Calu3 (cell line): ENCODE measurements around the gene WT1. TPM values are rescaled to one million over a fixed set of nuclear protein-coding genes. Genes with fewer than 3 reads are reported as not detected.

Experiments
- BruUV-seq: library from RNA; stranded (reverse); fragments of 400-500 nt; replicated peaks from 2 replicates; lab custom pipeline; 2021; lab: Mats Ljungman, UMichigan
- CTCF ChIA-PET: fragments of 300-600 bp; sonication (Branson Sonifier 250); formaldehyde crosslinking; loops from one replicate; lab custom pipeline; 2022; ENCODE audit warnings: antibody characterized with exemption; lab: Charles Lee
- DNase-seq: peaks from one replicate; pipeline ENCODE4 v3.0.0; 2022
- H3K27ac Mint-ChIP-seq: one replicate; pipeline ENCODE4 v1.8.0; 2022; ENCODE audit warnings: mixed read lengths; ENCODE audit not compliant: unreplicated experiment
- H3K27me3 Mint-ChIP-seq: one replicate; pipeline ENCODE4 v1.8.0; 2022; ENCODE audit warnings: mixed read lengths; ENCODE audit not compliant: unreplicated experiment
- H3K36me3 Mint-ChIP-seq: one replicate; pipeline ENCODE4 v1.8.0; 2022; ENCODE audit warnings: mild to moderate bottlenecking, moderate library complexity, mixed read lengths; ENCODE audit not compliant: insufficient read depth, unreplicated experiment
- H3K4me1 Mint-ChIP-seq: one replicate; pipeline ENCODE4 v1.8.0; 2022; ENCODE audit warnings: mild to moderate bottlenecking, low read depth, mixed read lengths; ENCODE audit not compliant: unreplicated experiment
- H3K4me3 Mint-ChIP-seq: one replicate; pipeline ENCODE4 v1.8.0; 2022; ENCODE audit warnings: mild to moderate bottlenecking, low read depth, moderate library complexity, mixed read lengths; ENCODE audit not compliant: unreplicated experiment
- H3K9me3 Mint-ChIP-seq: one replicate; pipeline ENCODE4 v1.8.0; 2022; ENCODE audit warnings: low read depth, mixed read lengths; ENCODE audit not compliant: unreplicated experiment
- CTCF ChIP-seq: fragments of 200-600 bp; IDR thresholded peaks from one replicate; pipeline ENCODE4 v1.8.0; 2022; ENCODE audit warnings: antibody characterized with exemption; ENCODE audit not compliant: unreplicated experiment
- intact Hi-C: fragments of 100-400 bp; cut with micrococcal nuclease; formaldehyde crosslinking; loops from one replicate; pipeline ENCODE4 v1.10.0; 2022; ENCODE audit not compliant: unreplicated experiment
- total RNA-seq: library from RNA; stranded (reverse); gene quantifications from 2 replicates; pipeline ENCODE4 v1.2.3, GENCODE V29; 2022

The WT1 gene
- total RNA-seq, 1 experiment from 2014 or later: not detected

- no peaks in the 10 kb centered on the region for H3K4me1 Mint-ChIP-seq
- H3K27me3 Mint-ChIP-seq: peaks cover 69% of the 10 kb centered on the region
- DNase-seq: no peak
- CTCF ChIA-PET: no interaction called here
- intact Hi-C loops: no loop called here
- no peaks in the 10 kb centered on the region for H3K9me3 Mint-ChIP-seq
- H3K27ac Mint-ChIP-seq: no peak overlapping the region
- no TSS peak for BruUV-seq
- H3K36me3 Mint-ChIP-seq: no peaks in the 10 kb centered on the region
- H3K4me3 Mint-ChIP-seq: no peak overlapping the region
- no peak for TF ChIP-seq CTCF
Measured at GRCh38 chr11:32348502-32348901, 86.8 kb downstream of the WT1 start.

GRCh38 chr11:32344946-32345345 is 90.4 kb downstream of the WT1 start:
- Mint-ChIP-seq H3K27ac (no peak overlapping the region), H3K9me3 (no peaks in the 10 kb centered on the region), H3K4me1 (no peaks in the 10 kb centered on the region), H3K4me3 (no peak overlapping the region), H3K27me3 (peaks cover 64% of the 10 kb centered on the region), H3K36me3 (no peaks in the 10 kb centered on the region)
- intact Hi-C loops: no loop called here
- CTCF ChIA-PET: no interaction called here
- no peak for TF ChIP-seq CTCF
- no peak for DNase-seq
- no TSS peak for BruUV-seq

GRCh38 chr11:32343325-32344008 is 91.9 kb downstream of the WT1 start:
- H3K36me3 Mint-ChIP-seq: no peaks in the 10 kb centered on the region
- no peak overlapping the region for H3K4me3 Mint-ChIP-seq
- intact Hi-C loops: no loop called here
- DNase-seq: no peak
- peaks cover 64% of the 10 kb centered on the region for H3K27me3 Mint-ChIP-seq
- no peaks in the 10 kb centered on the region for H3K9me3 Mint-ChIP-seq
- CTCF ChIA-PET: no interaction called here
- no TSS peak for BruUV-seq
- H3K4me1 Mint-ChIP-seq: no peaks in the 10 kb centered on the region
- TF ChIP-seq CTCF: no peak
- H3K27ac Mint-ChIP-seq: no peak overlapping the region

GRCh38 chr11:32341620-32342613 is 93.4 kb downstream of the WT1 start:
- intact Hi-C loops: no loop called here
- no peaks in the 10 kb centered on the region for H3K9me3 Mint-ChIP-seq
- H3K4me1 Mint-ChIP-seq: no peaks in the 10 kb centered on the region
- peaks cover 67% of the 10 kb centered on the region for H3K27me3 Mint-ChIP-seq
- CTCF ChIA-PET: no interaction called here
- no peak overlapping the region for H3K27ac Mint-ChIP-seq
- DNase-seq: no peak
- H3K36me3 Mint-ChIP-seq: no peaks in the 10 kb centered on the region
- no peak overlapping the region for H3K4me3 Mint-ChIP-seq
- no TSS peak for BruUV-seq
- no peak for TF ChIP-seq CTCF
